HG02759 (cell line): Measurements from ENCODE around the gene ADGRG1.
A peak's percentile ranks its signal among the peaks of the same experiment; 100 is the strongest.

Source experiments
- ATAC-seq: cut with Tn5 transposase; IDR thresholded peaks from one replicate; pipeline ENCODE4 v1.9.1; 2021; ENCODE audit warnings: mild to moderate bottlenecking, moderate library complexity; ENCODE audit not compliant: unreplicated experiment

ADGRG1 gene

GRCh38 chr16:57604177-57604576 lies 24.3 kb upstream of the ADGRG1 start:
- ATAC-seq = no peak

DNA sequence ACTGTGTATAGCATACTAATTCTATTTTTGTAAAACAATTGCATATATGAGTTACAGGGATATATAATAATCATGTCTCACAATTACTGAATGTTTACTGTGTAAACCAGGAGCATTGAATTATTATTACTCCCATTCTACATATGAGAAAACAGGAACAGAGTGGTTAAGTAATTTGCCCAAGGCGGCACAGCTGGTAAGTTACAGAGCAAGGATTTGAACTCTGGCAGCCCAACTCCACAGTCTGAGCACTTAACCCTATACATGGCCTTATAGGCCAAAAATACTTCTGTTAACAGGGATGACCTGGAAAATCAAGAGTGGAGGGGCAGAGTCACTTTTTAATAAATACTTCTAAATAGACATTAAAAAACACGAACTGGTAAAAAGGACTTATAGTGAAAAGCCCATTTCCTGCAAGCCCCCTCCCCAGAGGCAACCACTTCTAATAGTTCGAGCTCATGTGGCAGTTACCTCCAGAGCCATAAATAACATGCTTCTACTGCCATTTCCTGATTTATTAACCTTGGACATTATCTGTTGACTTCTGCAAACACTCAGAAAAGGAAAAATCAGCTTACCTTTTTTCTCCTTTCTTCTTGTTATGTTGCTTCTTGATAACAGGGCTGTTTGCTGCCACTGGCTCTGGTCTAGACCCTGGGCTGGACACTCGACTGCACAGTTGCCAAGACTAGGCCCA lies 22.1 kb upstream of the ADGRG1 start:
- ATAC-seq = no peak

DNA sequence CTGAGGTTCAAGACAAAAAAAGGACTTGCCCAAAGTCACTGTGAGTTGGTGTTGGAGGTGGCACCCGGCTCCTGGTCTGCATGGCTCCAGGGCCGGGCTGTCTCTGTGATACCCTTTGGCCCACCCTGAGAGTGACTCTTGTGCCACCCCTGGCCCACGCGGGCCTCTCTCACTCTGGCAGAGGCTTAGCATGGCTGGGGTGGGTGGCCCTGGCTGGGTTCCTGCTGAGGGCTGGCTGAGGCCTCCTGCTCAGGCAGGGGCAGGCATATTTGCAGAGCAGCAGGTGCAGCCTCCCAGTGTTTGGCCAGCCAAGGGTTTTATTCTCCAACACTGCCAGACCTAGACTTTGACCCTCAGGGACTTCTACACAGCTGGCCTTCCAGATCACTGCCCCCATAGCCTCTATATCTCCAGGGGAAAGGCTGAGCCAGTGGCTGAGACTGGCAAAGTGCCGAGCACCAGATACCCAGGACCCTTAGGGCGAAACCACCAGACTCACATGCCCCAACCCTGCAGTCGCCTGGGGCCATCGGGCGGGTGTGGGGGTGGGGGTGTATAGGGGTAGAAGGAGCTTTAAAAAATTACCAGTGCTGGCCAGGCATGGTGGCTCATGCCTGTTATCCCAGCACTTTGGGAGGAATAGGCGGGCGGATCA lies 21.5 kb upstream of the ADGRG1 start:
- ATAC-seq = no peak

DNA sequence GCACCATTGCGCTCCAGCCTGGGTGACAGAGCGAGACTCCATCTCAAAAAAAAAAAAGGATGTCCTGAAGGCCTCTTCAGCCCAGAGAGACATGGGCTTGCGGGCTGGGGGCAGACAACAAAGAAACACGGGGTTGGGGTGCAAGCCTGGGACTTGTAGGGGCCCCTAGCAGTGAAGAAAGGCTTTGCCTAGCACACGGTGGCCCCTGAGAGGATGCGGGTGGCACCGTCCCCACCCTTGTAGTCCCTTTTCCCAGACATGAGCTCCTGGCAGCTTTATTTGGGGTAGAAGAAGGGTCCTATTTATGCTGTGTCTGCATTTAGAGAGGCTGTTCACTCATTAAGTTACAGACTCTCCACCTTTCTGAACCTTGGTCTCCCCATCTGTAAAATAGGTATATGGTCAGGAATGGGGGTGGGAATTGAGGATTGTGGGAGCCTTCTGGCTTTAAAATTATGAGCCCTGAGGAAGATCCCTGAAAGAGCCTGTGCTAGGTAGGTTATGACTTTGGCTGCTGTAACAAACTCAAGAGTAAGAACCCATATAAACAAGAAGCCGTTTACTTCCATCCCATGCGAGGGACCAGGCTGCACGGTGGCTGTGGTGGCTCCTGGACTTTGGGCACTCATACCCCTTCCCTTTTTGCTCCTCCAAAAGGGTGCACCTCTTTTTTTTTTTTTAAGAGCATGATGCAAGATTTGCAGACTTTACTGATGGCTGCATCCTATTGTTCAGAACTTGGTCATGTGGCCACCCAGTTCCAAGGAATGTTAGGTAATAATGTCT lies 20.6 kb upstream of the ADGRG1 start:
- no peak for ATAC-seq

GRCh38 chr16:57608462-57609113 lies 19.8 kb upstream of the ADGRG1 start:
- ATAC-seq = no peak

DNA sequence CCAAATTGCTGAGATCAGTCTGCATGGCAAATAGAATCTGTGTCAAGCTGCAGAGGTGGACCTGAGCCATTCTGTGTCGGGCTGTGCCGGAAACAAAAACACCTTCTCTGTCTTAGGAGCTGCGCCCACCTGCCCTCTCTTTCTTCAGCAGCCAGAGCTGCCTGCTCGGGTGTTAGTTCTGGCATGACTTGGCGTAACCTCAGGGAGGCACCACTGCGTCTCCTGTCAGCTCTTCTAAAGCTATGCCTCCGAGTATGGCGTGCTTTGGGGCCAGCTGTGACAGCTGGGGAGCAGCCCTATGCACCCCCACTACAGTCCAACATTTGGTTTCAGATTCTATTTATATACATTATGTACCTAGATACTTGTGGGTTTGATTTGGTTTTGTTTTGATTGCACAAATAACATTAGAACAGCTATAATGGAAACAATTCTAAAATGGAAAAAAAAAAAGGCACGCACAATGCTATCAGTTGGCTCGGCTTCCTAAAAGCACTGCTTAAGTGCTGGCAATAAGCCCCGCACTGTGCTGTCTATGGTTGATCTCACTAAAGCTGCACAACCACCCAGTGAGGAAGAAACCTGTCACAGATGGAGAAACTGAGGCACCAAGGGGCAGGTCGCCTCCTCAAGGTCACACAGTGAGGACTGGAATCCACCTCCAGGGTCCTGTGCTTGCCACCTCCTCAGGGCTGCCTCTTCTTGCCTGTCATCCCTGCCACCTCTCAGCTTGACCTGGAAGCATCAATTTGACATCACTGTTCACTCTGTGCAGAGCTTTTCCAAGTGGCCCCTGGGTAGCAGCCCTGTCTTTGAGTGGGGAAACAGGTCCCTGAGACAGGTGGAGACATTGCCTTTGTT lies 18.7 kb upstream of the ADGRG1 start:
- ATAC-seq = peak; percentile 95

GRCh38 chr16:57610611-57611010 lies 17.8 kb upstream of the ADGRG1 start:
- no peak for ATAC-seq

GRCh38 chr16:57611181-57611580 lies 17.2 kb upstream of the ADGRG1 start:
- ATAC-seq = no peak

DNA sequence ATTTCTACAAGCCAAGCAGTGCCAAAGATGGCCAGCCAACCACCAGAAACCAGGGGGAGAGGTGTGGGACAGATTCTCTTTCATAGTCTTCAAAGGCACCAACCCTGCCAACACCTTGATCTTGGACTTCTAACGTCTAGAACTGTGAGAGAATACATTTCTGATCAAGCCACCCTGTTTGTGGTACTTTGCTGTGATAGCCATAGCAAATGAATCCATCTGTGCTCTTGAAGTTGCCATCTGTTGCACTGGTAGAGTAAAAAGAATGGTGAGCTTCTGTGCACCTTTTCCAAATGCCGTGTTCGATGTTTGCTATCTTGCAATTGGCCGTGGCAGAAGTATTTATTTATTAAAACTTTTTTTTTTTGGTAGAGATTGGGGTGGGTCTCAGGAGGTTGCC lies 16.7 kb upstream of the ADGRG1 start:
- no peak for ATAC-seq

GRCh38 chr16:57612494-57612893 lies 15.9 kb upstream of the ADGRG1 start:
- no peak for ATAC-seq

DNA sequence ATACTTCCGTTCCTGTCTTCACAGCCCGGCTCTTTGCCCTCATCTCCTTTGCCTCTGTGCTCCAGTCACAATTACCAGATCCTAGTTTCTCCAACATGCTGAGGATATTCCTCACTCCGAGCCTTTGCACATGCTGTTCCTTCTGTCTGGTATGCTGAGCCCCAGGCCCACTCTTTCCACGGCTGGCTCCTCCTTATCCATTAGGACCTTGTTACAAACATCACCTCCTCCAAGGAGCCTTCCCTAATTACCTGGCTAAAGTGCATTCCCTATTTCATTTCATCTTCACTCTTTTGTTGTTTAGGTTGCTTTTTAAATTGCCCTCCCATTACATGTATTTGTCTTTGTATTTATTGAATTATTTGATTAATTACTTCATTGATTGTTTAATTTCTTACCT lies 14.9 kb upstream of the ADGRG1 start:
- no peak for ATAC-seq

DNA sequence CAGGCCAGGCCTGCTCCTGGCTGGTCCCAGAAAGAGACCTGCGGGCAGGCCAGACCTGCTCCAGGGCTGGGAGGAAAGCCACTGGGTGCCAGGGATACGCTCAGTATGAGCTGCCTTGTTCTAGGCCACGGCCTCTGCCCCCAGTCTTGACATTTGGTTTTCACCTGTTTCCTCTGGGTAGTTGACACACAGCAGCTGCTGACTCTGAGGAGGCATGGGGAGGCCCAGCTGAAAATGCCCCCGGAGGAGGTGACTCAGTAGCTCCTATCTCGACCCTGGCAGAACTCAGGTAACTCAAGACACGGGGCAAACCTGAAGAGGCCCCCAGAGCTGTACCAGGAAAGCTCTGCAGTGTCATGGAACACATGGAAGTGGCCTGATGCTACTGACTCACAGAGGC lies 13.9 kb upstream of the ADGRG1 start:
- no peak for ATAC-seq

DNA sequence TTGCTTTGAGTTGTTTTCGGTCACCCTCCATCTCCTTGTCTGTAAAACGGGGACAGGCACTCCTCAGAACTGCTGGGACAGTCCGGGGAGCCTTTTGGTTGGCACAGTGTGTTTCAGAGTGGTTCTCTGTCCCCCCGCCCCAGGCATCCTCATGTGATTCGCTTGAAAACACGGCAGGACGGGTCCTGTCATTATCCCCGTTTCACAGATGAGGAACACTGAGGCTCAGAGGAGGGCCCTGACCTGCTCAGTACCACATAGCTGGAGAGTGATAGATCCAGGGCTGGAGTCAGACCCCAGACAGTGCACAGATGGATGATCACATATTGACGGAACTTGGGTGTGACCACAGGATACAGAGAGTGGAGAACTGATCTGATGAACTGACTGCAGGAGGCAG lies 13.5 kb upstream of the ADGRG1 start:
- ATAC-seq = no peak

GRCh38 chr16:57615813-57616212 lies 12.6 kb upstream of the ADGRG1 start:
- no peak for ATAC-seq

DNA sequence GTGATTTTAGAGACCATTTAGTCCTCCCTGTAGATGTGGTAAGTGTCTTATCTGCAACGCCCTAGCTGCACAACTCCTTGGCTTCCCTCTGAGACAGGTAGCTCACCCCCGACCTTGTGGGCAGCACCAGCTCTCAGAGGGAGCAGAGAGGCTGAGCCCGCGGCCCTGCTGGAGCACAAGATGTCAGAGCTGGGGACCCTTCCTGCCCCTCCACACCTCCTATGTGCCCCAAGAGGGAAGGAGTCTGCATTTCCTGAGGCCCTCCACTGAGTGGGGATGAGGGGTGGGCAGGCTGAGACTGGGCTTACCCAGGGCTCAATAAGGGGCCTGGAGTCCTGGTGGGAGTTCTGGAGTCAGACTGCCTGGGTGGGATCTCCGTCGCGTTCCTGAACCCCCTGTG lies 12.2 kb upstream of the ADGRG1 start:
- no peak for ATAC-seq

DNA sequence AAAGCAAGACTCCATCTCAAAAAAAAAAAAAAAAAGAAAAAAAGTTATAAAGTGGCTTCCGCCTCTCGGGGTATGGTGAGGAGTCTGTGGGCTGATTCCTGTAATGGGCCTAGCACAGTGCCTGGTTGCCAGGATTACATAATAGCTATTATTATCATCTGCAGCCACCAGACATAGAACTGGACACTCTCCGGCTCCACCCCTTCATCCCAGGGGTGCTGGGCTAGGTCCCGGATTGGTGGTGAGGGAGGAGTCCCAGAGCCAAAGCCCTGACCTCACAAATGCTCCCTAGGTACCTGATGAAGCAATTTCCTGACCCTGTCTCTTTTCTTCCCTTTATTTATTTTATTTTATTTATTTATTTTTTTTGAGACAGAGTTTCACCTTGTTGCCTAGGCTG lies 11.6 kb upstream of the ADGRG1 start:
- no peak for ATAC-seq

- no peak for ATAC-seq
Observed at GRCh38 chr16:57617604-57618111, 10.8 kb upstream of the ADGRG1 start.

DNA sequence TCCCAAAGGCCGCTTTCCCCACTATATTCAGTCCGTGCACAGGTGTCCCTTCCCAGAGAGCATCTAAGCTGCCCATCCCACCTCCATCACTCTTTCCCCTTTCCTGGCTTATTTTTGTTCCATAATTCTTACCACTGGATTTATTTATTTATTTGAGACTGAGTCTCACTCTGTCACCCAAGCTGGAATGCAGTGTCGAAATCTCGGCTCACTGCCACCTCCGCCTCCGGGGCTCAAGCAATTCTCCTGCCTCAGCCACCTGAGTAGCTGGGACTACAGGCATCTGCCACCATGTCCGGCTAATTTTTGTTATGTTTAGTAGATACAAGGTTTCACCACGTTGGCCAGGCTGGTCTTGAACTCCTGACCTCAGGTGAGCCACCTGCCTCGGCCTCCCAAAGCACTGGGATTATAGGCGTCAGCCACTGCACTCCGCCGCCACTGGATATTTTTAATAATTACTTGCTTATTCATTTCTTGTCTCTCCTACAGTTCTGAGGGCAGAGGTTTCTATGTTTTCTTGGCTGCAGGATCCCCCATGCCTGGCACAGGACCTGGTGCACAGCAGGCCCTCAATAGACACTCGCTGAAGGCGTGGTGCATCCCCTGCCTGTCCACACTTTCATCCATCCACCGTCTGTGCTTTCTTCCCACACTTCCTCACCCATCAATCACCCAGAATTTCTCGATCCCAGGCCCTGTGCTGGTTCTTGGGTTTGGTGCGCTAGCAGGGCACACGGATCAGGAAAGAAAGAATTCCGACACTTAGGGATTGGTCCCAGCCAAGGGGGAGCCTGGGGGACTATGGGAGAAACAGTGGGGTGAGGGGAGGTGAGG lies 9.9 kb upstream of the ADGRG1 start:
- ATAC-seq = no peak

GRCh38 chr16:57619133-57619605 lies 9.3 kb upstream of the ADGRG1 start:
- ATAC-seq = no peak
